ENCODE results near the gene GPR68. TPM values are rescaled to one million over a fixed set of nuclear protein-coding genes. Genes with fewer than 3 reads are reported as not detected.
"Not testable (repeated sequence)": the region's sequence is repeated elsewhere in the genome, so short reads cannot be mapped to it uniquely, and the experiment has no call there.

Gene GPR68
- total RNA-seq, 4 donors from 2014 or later, result 0.95 to 4.3 (median 1.6) TPM

DNA sequence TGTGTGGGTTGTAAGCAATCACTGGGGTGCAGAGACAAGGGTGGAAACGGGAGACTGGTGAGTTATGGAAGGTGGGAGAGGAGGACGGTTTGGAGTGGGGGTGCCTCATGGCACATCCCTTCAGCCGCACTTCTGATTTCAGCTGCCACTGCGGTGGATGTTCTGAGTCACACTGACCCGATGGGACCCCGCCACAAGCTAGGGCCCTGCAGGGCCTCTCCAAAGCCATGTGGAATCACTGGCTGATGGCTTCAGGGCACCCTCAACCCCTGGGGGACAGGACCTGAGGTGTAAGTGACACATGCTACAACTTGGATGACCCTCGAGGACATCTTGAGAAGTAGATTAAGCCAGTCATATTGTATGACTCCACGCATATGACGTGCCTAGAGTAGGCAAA lies 53.7 kb downstream of the GPR68 start:
- Histone ChIP-seq H3K27ac (no peak overlapping the region), H3K4me3 (no peak overlapping the region), H3K36me3 (peaks cover 67% of the 10 kb centered on the region), H3K9me3 (no peaks in the 10 kb centered on the region), H3K4me1 (no peaks in the 10 kb centered on the region), H3K27me3 (no peaks in the 10 kb centered on the region)
- no peak for DNase-seq (ENCODE audit: low spot score in 2 of 2)
- WGBS, result 92% methylated on average over 9 of the region's 9 CpGs
- TF ChIP-seq, protein P1, sequence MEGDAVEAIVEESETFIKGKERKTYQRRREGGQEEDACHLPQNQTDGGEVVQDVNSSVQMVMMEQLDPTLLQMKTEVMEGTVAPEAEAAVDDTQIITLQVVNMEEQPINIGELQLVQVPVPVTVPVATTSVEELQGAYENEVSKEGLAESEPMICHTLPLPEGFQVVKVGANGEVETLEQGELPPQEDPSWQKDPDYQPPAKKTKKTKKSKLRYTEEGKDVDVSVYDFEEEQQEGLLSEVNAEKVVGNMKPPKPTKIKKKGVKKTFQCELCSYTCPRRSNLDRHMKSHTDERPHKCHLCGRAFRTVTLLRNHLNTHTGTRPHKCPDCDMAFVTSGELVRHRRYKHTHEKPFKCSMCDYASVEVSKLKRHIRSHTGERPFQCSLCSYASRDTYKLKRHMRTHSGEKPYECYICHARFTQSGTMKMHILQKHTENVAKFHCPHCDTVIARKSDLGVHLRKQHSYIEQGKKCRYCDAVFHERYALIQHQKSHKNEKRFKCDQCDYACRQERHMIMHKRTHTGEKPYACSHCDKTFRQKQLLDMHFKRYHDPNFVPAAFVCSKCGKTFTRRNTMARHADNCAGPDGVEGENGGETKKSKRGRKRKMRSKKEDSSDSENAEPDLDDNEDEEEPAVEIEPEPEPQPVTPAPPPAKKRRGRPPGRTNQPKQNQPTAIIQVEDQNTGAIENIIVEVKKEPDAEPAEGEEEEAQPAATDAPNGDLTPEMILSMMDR (IDR thresholded peaks at IDR 0.05), result no peak
- no peak for TF ChIP-seq EP300 (IDR thresholded peaks at IDR 0.05)
- no peak for TF ChIP-seq POLR2AphosphoS5 (IDR thresholded peaks at IDR 0.05)
- TF ChIP-seq POLR2A (IDR thresholded peaks at IDR 0.05), result no peak

DNA sequence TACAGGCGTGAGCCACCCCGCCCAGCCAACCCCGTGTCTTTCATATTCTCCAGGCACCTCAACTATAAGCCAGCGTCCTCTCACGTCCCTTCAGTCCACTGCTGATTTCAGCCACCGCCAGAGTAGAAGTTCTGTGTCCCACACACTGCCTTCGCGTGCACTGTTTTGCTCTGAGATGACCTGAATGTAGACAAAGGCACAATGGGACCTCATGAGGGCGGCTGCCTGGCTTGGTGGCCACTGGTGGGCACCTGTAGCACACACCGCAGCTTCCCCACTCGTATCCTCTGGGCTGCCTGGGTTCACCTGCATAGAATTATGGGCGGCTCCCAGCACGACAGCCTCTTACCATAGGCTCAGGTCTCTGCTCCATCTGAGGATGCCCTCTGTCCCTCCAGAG lies 57.2 kb downstream of the GPR68 start:
- DNase-seq (ENCODE audit: low spot score in 2 of 2), result no peak
- no peaks in the 10 kb centered on the region for H3K9me3 ChIP-seq
- TF ChIP-seq, protein P1 (IDR thresholded peaks at IDR 0.05), result no peak
- TF ChIP-seq POLR2A (IDR thresholded peaks at IDR 0.05), result no peak
- no peak for TF ChIP-seq EP300 (IDR thresholded peaks at IDR 0.05)
- no peak for TF ChIP-seq POLR2AphosphoS5 (IDR thresholded peaks at IDR 0.05)

GRCh38 chr14:91186515-91187066 lies 57.9 kb downstream of the GPR68 start:
- H3K27me3 ChIP-seq, result no peaks in the 10 kb centered on the region
- H3K36me3 ChIP-seq, result peaks cover 78% of the 10 kb centered on the region
- H3K9me3 ChIP-seq, result no peaks in the 10 kb centered on the region
- H3K4me3 ChIP-seq, result no peak overlapping the region
- 93% methylated on average over 4 of the region's 4 CpGs for WGBS
- no peak for DNase-seq (ENCODE audit: low spot score in 2 of 2)
- H3K27ac ChIP-seq, result no peak overlapping the region
- H3K4me1 ChIP-seq, result no peaks in the 10 kb centered on the region
- no peak for TF ChIP-seq POLR2AphosphoS5 (IDR thresholded peaks at IDR 0.05)
- TF ChIP-seq EP300 (IDR thresholded peaks at IDR 0.05), result no peak
- TF ChIP-seq, protein P1 (IDR thresholded peaks at IDR 0.05), result no peak
- TF ChIP-seq POLR2A (IDR thresholded peaks at IDR 0.05), result no peak

More for the DNA sequence above, 57.2 kb downstream of the GPR68 start:
- H3K36me3 ChIP-seq, result peaks cover 81% of the 10 kb centered on the region
- H3K4me1 ChIP-seq, result no peaks in the 10 kb centered on the region
- no peaks in the 10 kb centered on the region for H3K27me3 ChIP-seq
- H3K4me3 ChIP-seq, result no peak overlapping the region
- WGBS, result 96% methylated on average over 11 of the region's 13 CpGs
- no peak overlapping the region for H3K27ac ChIP-seq

DNA sequence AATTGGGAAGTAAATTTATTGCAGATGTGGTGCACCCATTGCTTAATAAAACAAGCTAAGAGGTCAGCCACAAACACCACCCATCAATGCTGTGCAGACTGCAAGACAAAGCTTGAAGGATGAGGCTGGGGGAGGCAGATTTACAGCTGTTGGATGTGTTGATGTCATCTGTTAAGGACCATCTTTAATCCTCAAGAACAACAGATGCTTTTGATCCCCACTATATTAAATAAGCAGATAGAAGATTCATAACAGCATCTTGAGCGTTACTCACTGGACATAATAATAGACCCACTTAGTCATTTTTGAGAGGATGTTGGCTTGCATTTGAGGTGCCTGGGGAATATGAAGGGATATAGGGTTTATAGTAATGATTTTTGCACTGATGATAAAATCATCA lies 58.8 kb downstream of the GPR68 start:
- no peak for TF ChIP-seq EP300 (IDR thresholded peaks at IDR 0.05)
- TF ChIP-seq, protein P1 (IDR thresholded peaks at IDR 0.05), result no peak
- no peak for TF ChIP-seq POLR2A (IDR thresholded peaks at IDR 0.05)
- TF ChIP-seq POLR2AphosphoS5 (IDR thresholded peaks at IDR 0.05), result no peak
- no peak for DNase-seq (ENCODE audit: low spot score in 2 of 2)

GRCh38 chr14:91184559-91184958 lies 59.9 kb downstream of the GPR68 start:
- Histone ChIP-seq H3K4me1 (no peaks in the 10 kb centered on the region), H3K27ac (no peak overlapping the region), H3K36me3 (peaks cover 71% of the 10 kb centered on the region), H3K27me3 (no peaks in the 10 kb centered on the region), H3K4me3 (no peak overlapping the region), H3K9me3 (no peaks in the 10 kb centered on the region)
- TF ChIP-seq POLR2AphosphoS5 (IDR thresholded peaks at IDR 0.05) (no peak), EP300 (IDR thresholded peaks at IDR 0.05) (no peak), POLR2A (IDR thresholded peaks at IDR 0.05) (no peak)
- TF ChIP-seq, protein P1 (IDR thresholded peaks at IDR 0.05), result no peak
- DNase-seq (ENCODE audit: low spot score in 2 of 2), result no peak

More for the DNA sequence above, 58.8 kb downstream of the GPR68 start:
- peaks cover 79% of the 10 kb centered on the region for H3K36me3 ChIP-seq
- H3K4me3 ChIP-seq, result no peak overlapping the region
- H3K27me3 ChIP-seq, result no peaks in the 10 kb centered on the region
- H3K9me3 ChIP-seq, result no peaks in the 10 kb centered on the region
- no peaks in the 10 kb centered on the region for H3K4me1 ChIP-seq
- H3K27ac ChIP-seq, result no peak overlapping the region
- 70% methylated on average over 1 of the region's 1 CpG for WGBS

DNA sequence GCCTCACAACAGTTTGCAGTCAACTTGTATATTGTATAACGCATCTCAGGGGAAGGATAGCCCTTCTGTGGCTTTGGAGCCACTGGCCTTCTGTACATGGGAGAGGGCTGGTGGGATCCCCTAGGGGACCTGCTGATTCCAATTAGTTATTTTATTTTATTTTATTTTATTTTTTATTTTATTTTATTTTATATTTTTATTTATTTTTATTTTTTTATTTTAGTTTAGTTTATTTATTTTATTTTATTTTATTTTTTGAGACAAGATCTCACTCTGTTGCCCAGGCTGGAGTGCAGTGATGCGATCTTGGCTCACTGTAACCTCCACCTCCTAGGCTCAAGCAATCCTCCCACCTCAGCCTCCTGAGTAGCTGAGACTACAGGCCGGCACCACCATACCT lies 61.8 kb downstream of the GPR68 start:
- H3K36me3 ChIP-seq, result peaks cover 61% of the 10 kb centered on the region
- H3K9me3 ChIP-seq; H3K27me3 ChIP-seq; DNase-seq (ENCODE audit: low spot score in 2 of 2); H3K4me1 ChIP-seq; H3K27ac ChIP-seq; H3K4me3 ChIP-seq: not testable (repeated sequence)
- 91% methylated on average over 3 of the region's 3 CpGs for WGBS

All from suprapubic skin (tissue), 4 donors.